GM23338 (cell line): ENCODE data around the gene VEGFB. TPM values are rescaled to one million over a fixed set of nuclear protein-coding genes. Genes with fewer than 3 reads are reported as not detected.

Experiments
- CTCF ChIP-seq, 2 experiments: fragments of 200-600 bp in 1 of 2; sonication (generic) in 1 of 2; conservative IDR thresholded peaks; 2 replicates each; pipeline versions ENCODE4 v1.5.1 to v1.6.1; 2016 to 2017; ENCODE audit warnings: antibody characterized with exemption in 2 of 2, low read depth in 2 of 2, mild to moderate bottlenecking in 2 of 2, moderate library complexity in 1 of 2
- EZH2 ChIP-seq: fragments of 200-600 bp; sonication (generic); IDR thresholded peaks from one replicate; pipeline ENCODE4 v1.8.0; 2017; ENCODE audit warnings: antibody characterized with exemption, mild to moderate bottlenecking, low read depth; ENCODE audit not compliant: unreplicated experiment
- EZH2phosphoT487 ChIP-seq: fragments of 200-600 bp; sonication (generic); IDR thresholded peaks from one replicate; pipeline ENCODE4 v1.8.1; 2018; ENCODE audit warnings: antibody characterized with exemption; ENCODE audit not compliant: unreplicated experiment
- JUNB ChIP-seq: IDR thresholded peaks from one replicate; pipeline ENCODE4 v1.6.1; 2016; ENCODE audit warnings: antibody characterized with exemption; ENCODE audit not compliant: unreplicated experiment
- NANOG ChIP-seq: IDR thresholded peaks from 2 replicates; pipeline ENCODE4 v1.6.1; 2016; ENCODE audit warnings: antibody characterized with exemption, borderline replicate concordance
- POLR2AphosphoS5 ChIP-seq: IDR thresholded peaks from 2 replicates; pipeline ENCODE4 v1.6.1; 2016; ENCODE audit warnings: antibody characterized with exemption, low read depth
- STAT1 ChIP-seq: IDR thresholded peaks from one replicate; pipeline ENCODE4 v1.6.1; 2016; ENCODE audit warnings: antibody characterized with exemption; ENCODE audit not compliant: unreplicated experiment
- ZNF114 ChIP-seq: fragments of 250-450 bp; sonication (Bioruptor Pico); IDR thresholded peaks from 2 replicates; pipeline ENCODE4 v1.5.0; 2020; ENCODE audit warnings: mild to moderate bottlenecking, moderate library complexity
- polyA plus RNA-seq: library from polyadenylated mRNA; unstranded; fragments of >200 nt; fragmentation: Nextera tagmentation; extraction: Ambion mirVana; gene quantifications from 2 replicates; pipeline ENCODE4 v1.2.1, GENCODE V29; 2016
- total RNA-seq: library from RNA; depleted of rRNA; stranded (reverse); fragments of >200 nt; shearing (Covaris generic); gene quantifications from 2 replicates; pipeline ENCODE4 v1.2.3, GENCODE V29; 2014
- TF ChIP-seq, protein P1 (sequence below): fragments of 250-450 bp; sonication (Bioruptor Pico); IDR thresholded peaks from 2 replicates; pipeline ENCODE4 v1.5.0; 2020; ENCODE audit warnings: mild to moderate bottlenecking, moderate library complexity
- TF ChIP-seq, protein P2 (sequence below): IDR thresholded peaks from one replicate; pipeline ENCODE4 v1.6.1; 2018; ENCODE audit warnings: antibody characterized with exemption; ENCODE audit not compliant: unreplicated experiment

The VEGFB gene
- total and polyA plus RNA-seq, 2 experiments from 2014 or later, result 20.8 to 25.8 TPM

DNA sequence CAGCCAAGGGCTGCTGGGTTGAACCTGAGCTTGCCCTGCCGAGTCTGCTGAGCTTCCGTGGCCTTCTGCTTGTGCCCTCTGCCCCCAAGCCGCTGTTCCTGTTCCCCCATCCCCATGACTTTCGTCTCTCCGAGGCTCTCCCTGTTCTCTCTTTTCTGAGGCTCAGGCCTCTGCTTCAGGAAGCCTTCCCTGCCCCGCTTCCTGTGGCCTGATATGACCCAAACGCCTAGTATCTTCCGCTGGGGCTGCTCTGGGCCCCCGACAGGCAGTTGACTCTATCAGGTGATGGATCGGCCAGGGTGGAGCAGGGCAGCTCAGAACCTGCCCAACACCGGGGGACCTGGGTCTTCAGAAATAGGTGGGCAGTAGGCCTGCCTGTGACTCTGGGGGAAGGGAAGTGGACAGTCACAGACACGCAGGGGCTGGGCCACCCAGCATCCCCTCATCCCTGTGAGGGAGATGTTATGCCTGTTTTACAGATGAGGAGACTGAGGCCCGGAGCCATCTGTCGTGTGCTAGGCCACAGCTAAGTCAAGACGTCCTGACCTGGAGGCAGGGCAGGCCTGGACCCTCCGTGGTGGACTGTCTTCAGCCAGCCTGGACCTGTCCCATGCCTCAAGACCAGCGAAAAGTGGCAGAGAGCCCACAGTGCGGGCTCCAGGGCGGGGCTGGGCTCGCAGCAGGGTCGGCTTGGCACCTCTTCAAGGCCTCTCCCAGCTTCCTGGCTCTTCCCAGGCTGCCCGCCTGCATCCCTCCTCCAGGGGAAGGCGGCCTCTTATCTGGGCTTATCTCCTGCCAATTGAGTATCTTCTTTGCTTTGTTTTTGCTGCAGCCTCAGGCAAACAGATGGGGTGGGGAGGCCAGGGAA lies 33.9 kb downstream of the VEGFB start (continued):
- TF ChIP-seq, protein P1, sequence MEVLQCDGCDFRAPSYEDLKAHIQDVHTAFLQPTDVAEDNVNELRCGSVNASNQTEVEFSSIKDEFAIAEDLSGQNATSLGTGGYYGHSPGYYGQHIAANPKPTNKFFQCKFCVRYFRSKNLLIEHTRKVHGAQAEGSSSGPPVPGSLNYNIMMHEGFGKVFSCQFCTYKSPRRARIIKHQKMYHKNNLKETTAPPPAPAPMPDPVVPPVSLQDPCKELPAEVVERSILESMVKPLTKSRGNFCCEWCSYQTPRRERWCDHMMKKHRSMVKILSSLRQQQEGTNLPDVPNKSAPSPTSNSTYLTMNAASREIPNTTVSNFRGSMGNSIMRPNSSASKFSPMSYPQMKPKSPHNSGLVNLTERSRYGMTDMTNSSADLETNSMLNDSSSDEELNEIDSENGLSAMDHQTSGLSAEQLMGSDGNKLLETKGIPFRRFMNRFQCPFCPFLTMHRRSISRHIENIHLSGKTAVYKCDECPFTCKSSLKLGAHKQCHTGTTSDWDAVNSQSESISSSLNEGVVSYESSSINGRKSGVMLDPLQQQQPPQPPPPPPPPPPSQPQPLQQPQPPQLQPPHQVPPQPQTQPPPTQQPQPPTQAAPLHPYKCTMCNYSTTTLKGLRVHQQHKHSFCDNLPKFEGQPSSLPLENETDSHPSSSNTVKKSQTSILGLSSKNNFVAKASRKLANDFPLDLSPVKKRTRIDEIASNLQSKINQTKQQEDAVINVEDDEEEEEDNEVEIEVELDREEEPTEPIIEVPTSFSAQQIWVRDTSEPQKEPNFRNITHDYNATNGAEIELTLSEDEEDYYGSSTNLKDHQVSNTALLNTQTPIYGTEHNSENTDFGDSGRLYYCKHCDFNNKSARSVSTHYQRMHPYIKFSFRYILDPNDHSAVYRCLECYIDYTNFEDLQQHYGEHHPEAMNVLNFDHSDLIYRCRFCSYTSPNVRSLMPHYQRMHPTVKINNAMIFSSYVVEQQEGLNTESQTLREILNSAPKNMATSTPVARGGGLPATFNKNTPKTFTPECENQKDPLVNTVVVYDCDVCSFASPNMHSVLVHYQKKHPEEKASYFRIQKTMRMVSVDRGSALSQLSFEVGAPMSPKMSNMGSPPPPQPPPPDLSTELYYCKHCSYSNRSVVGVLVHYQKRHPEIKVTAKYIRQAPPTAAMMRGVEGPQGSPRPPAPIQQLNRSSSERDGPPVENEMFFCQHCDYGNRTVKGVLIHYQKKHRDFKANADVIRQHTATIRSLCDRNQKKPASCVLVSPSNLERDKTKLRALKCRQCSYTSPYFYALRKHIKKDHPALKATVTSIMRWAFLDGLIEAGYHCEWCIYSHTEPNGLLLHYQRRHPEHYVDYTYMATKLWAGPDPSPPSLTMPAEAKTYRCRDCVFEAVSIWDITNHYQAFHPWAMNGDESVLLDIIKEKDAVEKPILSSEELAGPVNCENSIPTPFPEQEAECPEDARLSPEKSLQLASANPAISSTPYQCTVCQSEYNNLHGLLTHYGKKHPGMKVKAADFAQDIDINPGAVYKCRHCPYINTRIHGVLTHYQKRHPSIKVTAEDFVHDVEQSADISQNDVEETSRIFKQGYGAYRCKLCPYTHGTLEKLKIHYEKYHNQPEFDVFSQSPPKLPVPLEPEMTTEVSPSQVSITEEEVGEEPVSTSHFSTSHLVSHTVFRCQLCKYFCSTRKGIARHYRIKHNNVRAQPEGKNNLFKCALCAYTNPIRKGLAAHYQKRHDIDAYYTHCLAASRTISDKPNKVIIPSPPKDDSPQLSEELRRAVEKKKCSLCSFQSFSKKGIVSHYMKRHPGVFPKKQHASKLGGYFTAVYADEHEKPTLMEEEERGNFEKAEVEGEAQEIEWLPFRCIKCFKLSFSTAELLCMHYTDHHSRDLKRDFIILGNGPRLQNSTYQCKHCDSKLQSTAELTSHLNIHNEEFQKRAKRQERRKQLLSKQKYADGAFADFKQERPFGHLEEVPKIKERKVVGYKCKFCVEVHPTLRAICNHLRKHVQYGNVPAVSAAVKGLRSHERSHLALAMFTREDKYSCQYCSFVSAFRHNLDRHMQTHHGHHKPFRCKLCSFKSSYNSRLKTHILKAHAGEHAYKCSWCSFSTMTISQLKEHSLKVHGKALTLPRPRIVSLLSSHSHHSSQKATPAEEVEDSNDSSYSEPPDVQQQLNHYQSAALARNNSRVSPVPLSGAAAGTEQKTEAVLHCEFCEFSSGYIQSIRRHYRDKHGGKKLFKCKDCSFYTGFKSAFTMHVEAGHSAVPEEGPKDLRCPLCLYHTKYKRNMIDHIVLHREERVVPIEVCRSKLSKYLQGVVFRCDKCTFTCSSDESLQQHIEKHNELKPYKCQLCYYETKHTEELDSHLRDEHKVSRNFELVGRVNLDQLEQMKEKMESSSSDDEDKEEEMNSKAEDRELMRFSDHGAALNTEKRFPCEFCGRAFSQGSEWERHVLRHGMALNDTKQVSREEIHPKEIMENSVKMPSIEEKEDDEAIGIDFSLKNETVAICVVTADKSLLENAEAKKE (CRISPR knock-in tag), result no peak
- TF ChIP-seq POLR2AphosphoS5, result no peak
- no peak for TF ChIP-seq NANOG
- TF ChIP-seq EZH2, result no peak
- no peak for TF ChIP-seq ZNF114 (CRISPR knock-in tag)
- TF ChIP-seq EZH2phosphoT487, result no peak
- TF ChIP-seq, protein P2, sequence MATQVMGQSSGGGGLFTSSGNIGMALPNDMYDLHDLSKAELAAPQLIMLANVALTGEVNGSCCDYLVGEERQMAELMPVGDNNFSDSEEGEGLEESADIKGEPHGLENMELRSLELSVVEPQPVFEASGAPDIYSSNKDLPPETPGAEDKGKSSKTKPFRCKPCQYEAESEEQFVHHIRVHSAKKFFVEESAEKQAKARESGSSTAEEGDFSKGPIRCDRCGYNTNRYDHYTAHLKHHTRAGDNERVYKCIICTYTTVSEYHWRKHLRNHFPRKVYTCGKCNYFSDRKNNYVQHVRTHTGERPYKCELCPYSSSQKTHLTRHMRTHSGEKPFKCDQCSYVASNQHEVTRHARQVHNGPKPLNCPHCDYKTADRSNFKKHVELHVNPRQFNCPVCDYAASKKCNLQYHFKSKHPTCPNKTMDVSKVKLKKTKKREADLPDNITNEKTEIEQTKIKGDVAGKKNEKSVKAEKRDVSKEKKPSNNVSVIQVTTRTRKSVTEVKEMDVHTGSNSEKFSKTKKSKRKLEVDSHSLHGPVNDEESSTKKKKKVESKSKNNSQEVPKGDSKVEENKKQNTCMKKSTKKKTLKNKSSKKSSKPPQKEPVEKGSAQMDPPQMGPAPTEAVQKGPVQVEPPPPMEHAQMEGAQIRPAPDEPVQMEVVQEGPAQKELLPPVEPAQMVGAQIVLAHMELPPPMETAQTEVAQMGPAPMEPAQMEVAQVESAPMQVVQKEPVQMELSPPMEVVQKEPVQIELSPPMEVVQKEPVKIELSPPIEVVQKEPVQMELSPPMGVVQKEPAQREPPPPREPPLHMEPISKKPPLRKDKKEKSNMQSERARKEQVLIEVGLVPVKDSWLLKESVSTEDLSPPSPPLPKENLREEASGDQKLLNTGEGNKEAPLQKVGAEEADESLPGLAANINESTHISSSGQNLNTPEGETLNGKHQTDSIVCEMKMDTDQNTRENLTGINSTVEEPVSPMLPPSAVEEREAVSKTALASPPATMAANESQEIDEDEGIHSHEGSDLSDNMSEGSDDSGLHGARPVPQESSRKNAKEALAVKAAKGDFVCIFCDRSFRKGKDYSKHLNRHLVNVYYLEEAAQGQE, result no peak
- no peak for TF ChIP-seq STAT1
- no peak for TF ChIP-seq CTCF (conservative IDR thresholded peaks at IDR 0.05; ENCODE audit: low read depth in 2 of 2)
- no peak for TF ChIP-seq JUNB
